Vagina (tissue), 2 donors: ENCODE results near the gene PTGFRN. TPM values are rescaled to one million over a fixed set of nuclear protein-coding genes. Genes with fewer than 3 reads are reported as not detected.

ENCODE experiments used
- DNase-seq, 2 donors: peaks; one replicate each; pipeline ENCODE4 v3.0.0-alpha.2; 2017; ENCODE audit errors: extremely low spot score in 2 of 2
- H3K27ac ChIP-seq: fragments of 200-600 bp; sonication (generic); one replicate; pipeline ENCODE4 v1.5.1; 2019
- H3K27me3 ChIP-seq: fragments of 200-600 bp; sonication (generic); one replicate; pipeline ENCODE4 v1.5.1; 2019
- H3K36me3 ChIP-seq, 2 donors: fragments of 200-600 bp; sonication (generic); one replicate each; pipeline ENCODE4 v1.5.1; 2017 to 2019
- H3K4me1 ChIP-seq: fragments of 200-600 bp; sonication (generic); one replicate; pipeline ENCODE4 v1.5.1; 2019
- H3K4me3 ChIP-seq, 2 donors: fragments of 200-600 bp; sonication (generic); 1 replicate in 1 of 2; 2 replicates in 1 of 2; pipeline ENCODE4 v1.5.1; 2016 to 2019
- H3K9me3 ChIP-seq: fragments of 200-600 bp; sonication (generic); one replicate; pipeline ENCODE4 v1.5.1; 2019
- POLR2A ChIP-seq, 2 donors: fragments of 450-650 bp; IDR thresholded peaks; one replicate each; pipeline ENCODE4 v1.6.1; 2017; ENCODE audit warnings: antibody characterized with exemption in 2 of 2, mild to moderate bottlenecking in 2 of 2, moderate library complexity in 2 of 2
- POLR2AphosphoS5 ChIP-seq, 2 donors: sonication (generic); formaldehyde crosslinking; IDR thresholded peaks; one replicate each; pipeline ENCODE4 v1.9.0; 2017; ENCODE audit warnings: antibody characterized with exemption in 2 of 2, mild to moderate bottlenecking in 2 of 2, low read depth in 1 of 2; ENCODE audit not compliant: insufficient read depth in 1 of 2
- intact Hi-C: fragments of 100-400 bp; cut with DNase I; formaldehyde crosslinking; loops from one replicate; pipeline ENCODE4 v1.15.1; 2023
- total RNA-seq: library from RNA; depleted of rRNA; stranded (reverse); fragments of >200 nt; gene quantifications from one replicate; pipeline ENCODE4 v1.2.3, GENCODE V29; 2016
- TF ChIP-seq, protein P1 (sequence below), 3 experiments: fragments of 450-650 bp in 2 of 3; fragments of 200-600 bp in 1 of 3; sonication (generic) in 1 of 3; IDR thresholded peaks; one replicate each; pipeline ENCODE4 v1.5.1; 2017 to 2019; ENCODE audit warnings: antibody characterized with exemption in 3 of 3, mild to moderate bottlenecking in 2 of 3, moderate library complexity in 2 of 3

The PTGFRN gene
- total RNA-seq, 1 donor from 2014 or later: 52.8 TPM

DNA sequence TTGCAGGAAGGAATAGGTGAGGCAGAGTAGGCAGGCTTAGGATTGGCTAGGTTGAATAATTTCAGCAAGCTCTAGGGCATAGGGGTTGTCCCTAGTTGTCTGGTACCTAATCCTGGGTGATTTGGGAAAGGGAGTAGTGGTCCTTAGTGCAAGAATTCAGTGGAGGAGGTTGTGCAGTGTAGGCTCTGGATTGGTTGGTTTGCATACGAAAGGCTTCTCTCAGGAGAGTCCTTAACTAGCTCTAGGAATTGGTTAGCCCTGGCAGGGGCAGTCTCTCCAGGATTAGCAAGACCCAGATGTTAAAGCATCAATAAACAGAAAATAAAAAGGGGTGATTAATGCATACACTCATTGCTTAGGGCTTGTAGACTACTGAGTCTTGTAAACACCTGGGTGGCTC, 82.2 kb downstream of the PTGFRN start:
- H3K4me3 ChIP-seq: no peak overlapping the region
- no peaks in the 10 kb centered on the region for H3K27me3 ChIP-seq
- H3K27ac ChIP-seq: no peak overlapping the region
- H3K4me1 ChIP-seq: no peaks in the 10 kb centered on the region
- no peak for DNase-seq
- H3K36me3 ChIP-seq: no peaks in the 10 kb centered on the region
- H3K9me3 ChIP-seq: no peaks in the 10 kb centered on the region
- TF ChIP-seq POLR2A (IDR thresholded peaks at IDR 0.05) (no peak), POLR2AphosphoS5 (IDR thresholded peaks at IDR 0.05; ENCODE audit: insufficient read depth in 1 of 2, low read depth in 1 of 2) (no peak)
- TF ChIP-seq, protein P1, sequence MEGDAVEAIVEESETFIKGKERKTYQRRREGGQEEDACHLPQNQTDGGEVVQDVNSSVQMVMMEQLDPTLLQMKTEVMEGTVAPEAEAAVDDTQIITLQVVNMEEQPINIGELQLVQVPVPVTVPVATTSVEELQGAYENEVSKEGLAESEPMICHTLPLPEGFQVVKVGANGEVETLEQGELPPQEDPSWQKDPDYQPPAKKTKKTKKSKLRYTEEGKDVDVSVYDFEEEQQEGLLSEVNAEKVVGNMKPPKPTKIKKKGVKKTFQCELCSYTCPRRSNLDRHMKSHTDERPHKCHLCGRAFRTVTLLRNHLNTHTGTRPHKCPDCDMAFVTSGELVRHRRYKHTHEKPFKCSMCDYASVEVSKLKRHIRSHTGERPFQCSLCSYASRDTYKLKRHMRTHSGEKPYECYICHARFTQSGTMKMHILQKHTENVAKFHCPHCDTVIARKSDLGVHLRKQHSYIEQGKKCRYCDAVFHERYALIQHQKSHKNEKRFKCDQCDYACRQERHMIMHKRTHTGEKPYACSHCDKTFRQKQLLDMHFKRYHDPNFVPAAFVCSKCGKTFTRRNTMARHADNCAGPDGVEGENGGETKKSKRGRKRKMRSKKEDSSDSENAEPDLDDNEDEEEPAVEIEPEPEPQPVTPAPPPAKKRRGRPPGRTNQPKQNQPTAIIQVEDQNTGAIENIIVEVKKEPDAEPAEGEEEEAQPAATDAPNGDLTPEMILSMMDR (IDR thresholded peaks at IDR 0.05): no peak
- intact Hi-C loops: no loop called here

GRCh38 chr1:116993286-116993685, 83.6 kb downstream of the PTGFRN start:
- intact Hi-C loops: no loop called here

DNA sequence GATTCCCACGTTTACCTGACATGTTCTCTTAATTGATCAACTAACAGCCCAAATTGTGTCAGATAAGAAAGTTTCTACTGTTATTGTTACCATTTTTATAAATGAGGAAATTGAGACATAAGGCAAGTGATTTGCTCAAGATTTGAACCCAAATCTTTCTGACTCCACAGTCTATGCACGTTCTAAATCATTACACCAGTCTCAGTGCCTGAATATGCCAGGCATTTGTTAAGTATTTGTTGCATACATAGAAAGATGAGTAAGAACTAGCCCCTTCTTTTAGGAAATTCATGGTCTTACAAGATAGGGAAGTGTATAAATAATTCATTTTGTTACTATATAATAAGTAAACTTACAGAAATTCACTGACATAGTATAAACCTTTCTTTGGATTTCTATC, 84.7 kb downstream of the PTGFRN start:
- H3K4me3 ChIP-seq: no peak overlapping the region
- no peak for DNase-seq
- intact Hi-C loops: no loop called here
- no peak for TF ChIP-seq POLR2AphosphoS5 (IDR thresholded peaks at IDR 0.05; ENCODE audit: insufficient read depth in 1 of 2, low read depth in 1 of 2)
- TF ChIP-seq, protein P1 (IDR thresholded peaks at IDR 0.05): no peak
- TF ChIP-seq POLR2A (IDR thresholded peaks at IDR 0.05): no peak
- H3K4me1 ChIP-seq: no peaks in the 10 kb centered on the region
- no peaks in the 10 kb centered on the region for H3K9me3 ChIP-seq
- no peak overlapping the region for H3K27ac ChIP-seq
- H3K36me3 ChIP-seq: no peaks in the 10 kb centered on the region
- H3K27me3 ChIP-seq: no peaks in the 10 kb centered on the region

More at GRCh38 chr1:116993286-116993685, 83.6 kb downstream of the PTGFRN start:
- no peaks in the 10 kb centered on the region for H3K36me3 ChIP-seq
- TF ChIP-seq, protein P1 (IDR thresholded peaks at IDR 0.05): no peak
- TF ChIP-seq POLR2A (IDR thresholded peaks at IDR 0.05) (no peak), POLR2AphosphoS5 (IDR thresholded peaks at IDR 0.05; ENCODE audit: insufficient read depth in 1 of 2, low read depth in 1 of 2) (no peak)
- H3K4me3 ChIP-seq: no peak overlapping the region
- H3K9me3 ChIP-seq: no peaks in the 10 kb centered on the region
- no peak for DNase-seq
- no peaks in the 10 kb centered on the region for H3K4me1 ChIP-seq
- no peak overlapping the region for H3K27ac ChIP-seq
- H3K27me3 ChIP-seq: no peaks in the 10 kb centered on the region

- no peak for DNase-seq
- H3K4me1 ChIP-seq: no peaks in the 10 kb centered on the region
- no peak overlapping the region for H3K4me3 ChIP-seq
- no peak overlapping the region for H3K27ac ChIP-seq
- no peaks in the 10 kb centered on the region for H3K36me3 ChIP-seq
- TF ChIP-seq POLR2A (IDR thresholded peaks at IDR 0.05): no peak
- no peaks in the 10 kb centered on the region for H3K27me3 ChIP-seq
- H3K9me3 ChIP-seq: no peaks in the 10 kb centered on the region
- intact Hi-C loops: no loop called here
Observed at GRCh38 chr1:116997066-116997465, 87.3 kb downstream of the PTGFRN start.

GRCh38 chr1:116997636-116998035, 87.9 kb downstream of the PTGFRN start:
- Histone ChIP-seq H3K4me3 (no peak overlapping the region), H3K36me3 (no peaks in the 10 kb centered on the region), H3K27me3 (no peaks in the 10 kb centered on the region), H3K27ac (no peak overlapping the region), H3K4me1 (no peaks in the 10 kb centered on the region), H3K9me3 (no peaks in the 10 kb centered on the region)
- TF ChIP-seq POLR2A (IDR thresholded peaks at IDR 0.05): no peak
- no peak for TF ChIP-seq POLR2AphosphoS5 (IDR thresholded peaks at IDR 0.05; ENCODE audit: insufficient read depth in 1 of 2, low read depth in 1 of 2)
- TF ChIP-seq, protein P1 (IDR thresholded peaks at IDR 0.05): no peak
- intact Hi-C loops: no loop called here
- no peak for DNase-seq

- Histone ChIP-seq H3K27ac (no peak overlapping the region), H3K9me3 (no peaks in the 10 kb centered on the region), H3K4me1 (no peaks in the 10 kb centered on the region), H3K27me3 (no peaks in the 10 kb centered on the region), H3K36me3 (no peaks in the 10 kb centered on the region), H3K4me3 (no peak overlapping the region)
- TF ChIP-seq, protein P1 (IDR thresholded peaks at IDR 0.05): no peak
- no peak for TF ChIP-seq POLR2AphosphoS5 (IDR thresholded peaks at IDR 0.05; ENCODE audit: insufficient read depth in 1 of 2, low read depth in 1 of 2)
- TF ChIP-seq POLR2A (IDR thresholded peaks at IDR 0.05): no peak
- DNase-seq: no peak
- intact Hi-C loops: no loop called here
Observed at GRCh38 chr1:116999596-116999995, 89.9 kb downstream of the PTGFRN start.
